HG03103 (cell line): ENCODE measurements around the gene SALL2.

Experiments
- ATAC-seq: cut with Tn5 transposase; IDR thresholded peaks from one replicate; pipeline ENCODE4 v1.9.1; 2021; ENCODE audit warnings: low read depth; ENCODE audit not compliant: unreplicated experiment

SALL2 gene

DNA sequence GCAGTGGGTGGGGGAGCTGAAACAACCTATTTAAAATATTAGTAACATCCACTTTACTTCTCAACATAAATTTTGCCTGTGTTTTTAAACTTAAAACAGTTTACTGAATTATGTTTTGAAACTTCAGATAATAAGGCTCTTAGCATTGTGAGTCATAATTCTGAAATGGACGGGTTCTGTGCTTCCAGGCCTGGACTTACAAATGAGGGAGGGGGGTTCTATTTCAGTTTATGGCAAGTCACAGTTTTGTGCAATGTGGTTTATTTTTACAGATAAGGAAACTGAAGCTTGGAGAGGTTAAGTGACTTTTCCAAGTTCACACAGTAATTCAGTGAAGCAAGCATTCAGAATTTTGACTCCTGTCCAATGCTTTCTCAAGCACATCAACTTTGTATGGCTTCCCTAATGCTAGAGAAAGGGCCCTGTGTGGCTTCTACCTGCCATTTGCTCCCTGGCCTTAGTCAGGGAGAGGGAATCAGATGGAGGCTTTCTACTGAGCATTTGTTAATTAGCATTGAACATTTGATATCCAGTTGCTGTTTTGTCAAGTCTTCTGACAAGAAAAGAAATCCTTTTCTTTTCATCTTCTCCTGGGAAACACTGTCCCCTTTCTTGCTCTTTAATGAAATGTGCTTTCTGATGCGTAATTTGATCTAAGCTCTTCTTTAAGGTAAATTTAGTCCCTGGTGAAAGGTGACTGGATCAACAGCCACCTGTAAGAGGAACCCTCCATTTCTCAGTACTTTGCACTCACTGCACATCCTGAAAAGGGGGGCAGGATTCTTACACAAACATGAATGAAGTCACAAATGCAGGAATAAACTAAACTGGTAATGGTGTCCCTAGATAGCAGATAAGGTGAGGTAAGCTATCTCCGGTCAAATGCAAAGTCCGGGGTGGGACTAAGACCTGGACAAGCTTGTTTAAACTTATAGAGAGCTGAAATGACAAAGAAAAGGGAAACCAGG lies 2.5 kb upstream of the SALL2 start:
- ATAC-seq = no peak

- no peak for ATAC-seq
Measured at GRCh38 chr14:21527318-21527679, 1.2 kb upstream of the SALL2 start.

DNA sequence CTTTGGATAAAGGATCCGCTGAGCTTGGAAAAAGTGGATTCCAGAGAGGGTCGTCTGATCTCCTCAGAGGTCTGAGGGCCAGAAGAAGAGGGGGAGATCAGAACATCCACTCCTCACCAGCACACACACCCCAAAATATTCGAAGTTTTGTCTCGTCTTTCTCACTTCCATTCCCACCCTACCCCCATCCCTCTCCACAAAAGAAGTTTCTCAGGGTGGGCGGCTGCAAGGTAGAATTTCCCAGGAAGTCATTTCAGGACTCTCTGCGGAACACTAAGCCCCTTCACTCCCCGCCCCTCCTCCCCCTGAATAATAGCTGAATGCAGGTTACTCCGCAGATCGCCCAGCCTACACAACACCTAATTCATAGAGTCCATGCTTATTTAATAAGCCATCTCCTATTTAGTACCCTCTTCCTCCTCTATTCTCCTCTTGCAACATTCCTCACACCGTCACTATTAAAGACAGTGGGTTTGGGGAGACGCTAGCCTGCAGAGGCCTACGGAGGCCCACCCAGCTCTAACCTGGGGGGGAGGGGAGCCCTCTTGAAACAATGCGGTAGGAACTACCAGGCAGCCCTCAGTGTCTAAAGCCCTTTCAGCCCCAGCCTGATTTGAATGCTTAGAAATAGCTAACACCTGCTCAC lies 649 bp upstream of the SALL2 start:
- ATAC-seq = no peak

DNA sequence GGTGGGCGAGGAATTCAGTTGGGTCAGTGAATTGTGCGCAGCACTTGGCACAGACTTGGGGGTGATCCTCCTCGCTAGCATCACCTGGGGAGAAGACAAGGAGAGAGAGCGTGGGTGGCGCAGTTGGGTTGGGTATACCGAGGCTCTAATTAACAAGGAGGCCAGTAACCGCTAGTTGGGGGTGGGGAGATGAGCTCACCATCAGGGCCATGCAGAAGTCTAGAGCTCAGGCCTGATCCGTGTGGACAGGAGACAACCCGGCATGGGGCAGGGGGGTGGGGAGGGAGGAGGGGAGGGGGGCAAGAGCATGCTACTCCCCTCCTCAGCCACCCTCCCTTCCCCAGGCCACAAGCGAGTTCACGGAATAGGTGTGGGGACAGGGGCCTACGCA lies 580 bp downstream of the SALL2 start:
- ATAC-seq = no peak

DNA sequence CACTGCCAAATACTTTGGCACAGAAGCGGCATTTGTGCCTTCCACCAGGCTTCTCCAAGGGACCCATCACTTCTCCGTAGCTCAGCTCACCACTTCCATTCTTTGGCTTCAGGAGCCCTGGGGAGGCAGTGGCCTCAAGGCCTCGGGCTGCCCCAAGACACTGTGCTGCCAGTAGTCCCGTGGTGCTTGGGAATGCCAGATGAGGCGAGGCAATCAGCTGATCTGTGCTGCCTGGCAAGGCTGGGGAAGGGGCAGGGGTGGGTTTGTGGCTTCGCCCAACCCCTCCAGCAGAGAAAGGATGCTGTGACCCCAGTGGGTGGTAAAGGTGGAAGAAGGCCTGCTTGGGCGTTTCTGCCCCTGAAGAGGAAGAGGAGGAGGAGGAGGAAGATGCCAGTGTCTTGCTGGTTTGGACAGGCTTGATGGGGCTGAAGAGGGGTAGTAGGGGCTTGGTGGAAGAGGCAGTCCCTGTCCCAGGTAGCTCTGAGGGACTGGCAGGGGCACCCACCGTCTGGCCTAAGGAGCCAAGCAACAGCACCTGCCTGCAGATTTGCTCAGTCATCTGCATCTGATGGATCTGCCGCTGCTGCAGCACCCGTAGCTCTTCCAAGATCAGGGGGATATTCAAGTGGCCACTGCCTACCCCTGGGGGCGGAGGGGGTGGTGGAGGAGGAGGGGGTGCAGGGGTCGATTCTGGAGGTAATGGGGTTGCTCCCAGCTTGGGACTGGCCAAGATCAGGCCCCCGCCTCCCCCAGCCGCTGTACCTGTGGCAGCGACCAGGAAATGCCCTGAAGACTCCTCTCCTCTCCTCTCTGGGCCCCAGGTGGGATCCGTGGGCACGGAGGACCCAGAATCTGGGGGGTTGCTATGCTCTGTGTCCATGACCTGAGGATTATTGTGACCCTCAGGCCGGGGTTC lies 1.3 kb downstream of the SALL2 start:
- ATAC-seq = no peak

DNA sequence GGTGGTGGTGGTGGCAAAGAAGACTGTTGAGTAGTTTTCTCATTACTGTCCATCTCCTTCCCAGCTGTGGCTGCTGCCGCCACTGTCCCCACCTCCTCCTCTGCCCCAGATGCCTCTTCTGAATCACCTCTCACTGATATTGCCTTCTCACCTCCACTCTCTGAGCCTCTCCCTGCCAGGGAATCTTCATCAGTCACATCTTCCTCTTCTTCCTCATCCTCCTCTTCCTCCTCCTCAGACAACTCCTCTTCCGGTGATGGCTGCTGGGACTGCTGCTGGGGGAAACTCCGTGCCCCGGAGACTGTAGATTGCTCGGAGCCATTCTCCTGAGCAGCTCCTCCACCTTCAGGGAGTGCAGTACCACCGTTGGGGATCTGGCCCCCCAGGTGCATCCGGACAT lies 2.9 kb downstream of the SALL2 start:
- no peak for ATAC-seq

GRCh38 chr14:21521501-21521900 lies 4.6 kb downstream of the SALL2 start:
- ATAC-seq = no peak

GRCh38 chr14:21520767-21521166 lies 5.4 kb downstream of the SALL2 start:
- no peak for ATAC-seq

DNA sequence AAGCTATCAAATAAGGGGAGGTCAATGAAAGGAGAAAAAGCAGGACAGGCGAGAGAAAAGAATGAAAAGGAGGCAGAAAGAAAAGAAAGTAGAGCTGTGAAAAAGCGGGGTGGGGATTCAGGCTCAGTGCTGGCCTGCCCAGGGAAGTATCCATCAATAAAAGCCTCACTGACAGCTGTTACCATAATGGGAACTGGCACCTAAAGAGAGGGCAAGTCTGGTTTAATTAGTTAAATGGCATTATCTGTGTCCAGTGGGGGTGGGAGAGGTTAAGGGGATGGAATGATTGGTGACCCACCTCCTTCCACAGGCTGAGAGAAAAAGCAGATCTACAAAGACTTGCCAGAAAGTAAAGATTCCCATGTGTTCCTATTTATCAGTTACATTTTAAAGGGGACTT lies 7.4 kb downstream of the SALL2 start:
- no peak for ATAC-seq

DNA sequence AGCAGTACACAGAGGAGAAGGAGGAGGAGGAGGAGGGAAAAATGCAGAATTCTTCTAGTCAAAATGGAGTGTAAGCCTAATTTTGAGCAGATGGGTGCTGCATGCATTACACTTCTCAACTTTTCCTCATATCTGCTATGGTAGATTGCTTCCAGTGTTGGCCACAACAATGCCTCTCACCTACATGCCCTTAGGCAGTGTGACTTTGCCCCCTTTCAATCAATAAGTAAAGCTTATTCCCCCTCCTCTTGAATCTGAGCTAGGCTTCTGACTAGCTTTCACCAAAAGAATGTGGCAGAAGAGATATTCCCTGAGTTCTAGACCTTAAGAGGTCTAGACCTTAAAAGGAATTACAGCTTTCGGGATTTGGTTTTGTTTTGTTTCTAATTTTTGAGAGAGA lies 11.8 kb downstream of the SALL2 start:
- no peak for ATAC-seq

DNA sequence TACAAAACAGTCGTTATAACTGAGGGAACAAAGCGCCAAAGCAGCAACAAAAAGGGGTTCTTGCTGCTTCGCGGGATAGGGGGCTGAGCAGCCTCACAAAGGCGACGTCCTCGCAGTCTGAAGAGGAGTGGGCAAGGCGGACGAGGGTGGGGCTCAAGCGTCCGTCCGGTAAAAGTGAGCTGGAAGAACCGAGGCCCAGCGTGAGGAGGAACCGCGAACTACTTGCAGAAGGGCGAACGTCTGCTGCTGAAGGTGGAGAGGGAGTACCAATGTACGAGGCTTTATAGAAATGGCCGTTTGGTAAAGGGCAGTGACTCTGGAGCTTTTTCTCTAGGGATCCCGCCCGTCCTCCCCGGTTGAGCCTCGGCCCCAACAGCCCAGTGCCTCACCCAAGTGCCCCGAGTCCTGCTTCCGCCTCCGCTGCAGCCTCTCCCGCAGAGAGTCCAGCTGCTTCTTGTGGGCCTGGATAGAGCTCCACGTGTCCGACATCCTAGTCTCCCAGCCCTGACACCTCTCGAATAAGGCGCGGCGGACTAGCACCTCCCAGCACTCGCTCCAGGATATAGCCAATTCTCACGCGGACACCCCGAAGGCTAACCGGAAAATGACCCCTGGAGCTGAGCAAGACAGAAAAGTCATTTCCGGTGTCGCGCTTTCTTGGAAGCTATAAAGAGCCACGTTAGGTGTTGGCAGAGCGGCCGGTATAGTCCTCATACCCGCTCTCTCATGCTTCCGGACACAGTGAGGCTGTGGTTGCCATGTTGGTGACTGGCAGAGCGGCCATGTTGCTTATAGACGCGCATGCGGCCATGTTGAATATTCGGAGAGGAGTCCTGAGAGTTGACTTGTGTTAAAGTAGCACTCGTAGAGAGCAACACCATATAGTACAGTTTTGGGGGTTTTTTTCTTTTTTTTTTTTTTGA lies 15.2 kb downstream of the SALL2 start, which contains the start of gene METTL3:
Gene METTL3 (minus strand): TSS at position 606 of the 923 bp plus-strand sequence. CDS start 117 bp downstream, at position 489.
- ATAC-seq = peak; percentile 98

GRCh38 chr14:21509432-21510143 lies 16.6 kb downstream of the SALL2 start:
- no peak for ATAC-seq

DNA sequence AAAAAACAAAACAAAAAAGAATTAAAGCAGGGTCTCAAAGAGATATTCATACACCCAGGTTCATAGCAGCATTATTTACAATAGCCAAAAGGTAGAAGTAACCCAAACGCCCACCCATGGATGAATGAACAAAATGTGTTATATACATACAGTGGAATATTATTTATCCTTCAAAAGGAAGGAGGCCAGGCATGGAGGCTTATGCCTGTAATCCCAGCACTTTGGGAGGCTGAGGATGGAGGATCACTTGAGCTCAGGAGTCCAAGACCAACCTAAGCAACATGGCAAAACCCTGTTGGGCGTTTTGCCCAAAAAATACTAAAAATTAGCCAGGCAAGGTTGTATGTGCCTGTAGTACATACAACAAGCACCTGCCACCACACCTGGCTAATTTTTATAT lies 19.6 kb downstream of the SALL2 start:
- ATAC-seq = no peak

GRCh38 chr14:21505012-21505553 lies 21.1 kb downstream of the SALL2 start:
- peak; percentile 83 for ATAC-seq

- ATAC-seq = no peak
Measured at GRCh38 chr14:21503376-21503775, 22.8 kb downstream of the SALL2 start.

GRCh38 chr14:21501568-21501967 lies 24.6 kb downstream of the SALL2 start:
- ATAC-seq = no peak

GRCh38 chr14:21498540-21499526 lies 27.3 kb downstream of the SALL2 start:
- ATAC-seq = peak; percentile 58

DNA sequence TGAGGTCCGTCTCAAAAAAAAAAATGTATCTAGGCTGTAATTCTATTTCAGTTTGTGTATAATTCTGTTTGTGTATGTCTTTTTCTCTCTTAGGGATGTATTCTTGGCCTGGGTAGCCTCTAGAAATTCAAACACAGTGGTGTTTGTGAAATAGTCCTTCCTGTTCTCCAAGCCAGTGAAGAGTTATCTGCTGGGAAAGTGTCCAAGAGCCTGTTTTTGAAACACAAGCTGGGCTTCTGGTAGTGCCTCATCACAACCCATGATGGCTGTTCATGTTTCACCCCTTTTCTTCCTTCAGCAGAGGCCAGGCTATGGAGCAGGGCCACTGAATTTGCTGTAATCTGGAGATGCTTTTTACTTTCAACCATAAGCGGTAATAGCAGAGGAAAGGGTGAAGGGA lies 29.7 kb downstream of the SALL2 start:
- ATAC-seq = no peak
